Esophagus squamous epithelium (tissue), 5 donors: ENCODE data around the gene GPC5. TPM values are rescaled to one million over a fixed set of nuclear protein-coding genes. Genes with fewer than 3 reads are reported as not detected.

Experiments
- DNase-seq: peaks from one replicate; lab custom pipeline; 2025; lab: John Stamatoyannopoulos, UW
- H3K27ac ChIP-seq, 4 donors: fragments of 200-600 bp; sonication (generic); one replicate each; pipeline ENCODE4 v1.5.1; 2016 to 2019; ENCODE audit warnings: mild to moderate bottlenecking in 1 of 4
- H3K27me3 ChIP-seq, 4 donors: fragments of 200-600 bp; sonication (generic); 1 replicate in 3 of 4; 2 replicates in 1 of 4; pipeline versions ENCODE4 v1.5.1 to v1.6.0; 2017 to 2021; ENCODE audit warnings: antibody characterized with exemption in 1 of 4
- H3K36me3 ChIP-seq, 3 donors: fragments of 200-600 bp; sonication (generic); one replicate each; pipeline ENCODE4 v1.5.1; 2016 to 2019
- H3K4me1 ChIP-seq, 3 donors: fragments of 200-600 bp; sonication (generic); one replicate each; pipeline ENCODE4 v1.5.1; 2017 to 2019
- H3K4me3 ChIP-seq, 4 donors: fragments of 200-600 bp; sonication (generic); 1 replicate in 3 of 4; 2 replicates in 1 of 4; pipeline ENCODE4 v1.5.1; 2016 to 2019; ENCODE audit warnings: mild to moderate bottlenecking in 2 of 4, moderate library complexity in 1 of 4
- H3K9me3 ChIP-seq, 3 donors: fragments of 200-600 bp; sonication (generic); one replicate each; pipeline ENCODE4 v1.5.1; 2016 to 2019
- CTCF ChIP-seq, 6 experiments: fragments of 450-650 bp in 4 of 6; fragments of 200-600 bp in 2 of 6; sonication (generic) in 2 of 6; IDR thresholded peaks; one replicate each; pipeline ENCODE4 v1.5.1; 2016 to 2019; ENCODE audit warnings: antibody characterized with exemption in 6 of 6, mild to moderate bottlenecking in 4 of 6, moderate library complexity in 4 of 6
- POLR2A ChIP-seq, 4 donors: fragments of 450-650 bp; IDR thresholded peaks; one replicate each; pipeline ENCODE4 v1.6.1; 2017; ENCODE audit warnings: antibody characterized with exemption in 4 of 4, mild to moderate bottlenecking in 4 of 4, moderate library complexity in 3 of 4
- WGBS, 2 donors: methylation state at CpG; one replicate each; pipeline ENCODE4 v1.1.5; 2018; 5-methylcytosine and 5-hydroxymethylcytosine counted together
- intact Hi-C: fragments of 100-400 bp; cut with DNase I; formaldehyde crosslinking; loops from one replicate; pipeline ENCODE4 v1.15.0; 2022
- total RNA-seq, 4 donors: library from RNA; depleted of rRNA; stranded (reverse); fragments of >200 nt; gene quantifications; one replicate each; pipeline ENCODE4 v1.1.0, GENCODE V29; 2016
- donor health status: DM: yes; HTN: yes; CAD: no.

The GPC5 gene
- total RNA-seq, 4 donors from 2014 or later: not detected

GRCh38 chr13:91554101-91554500 is 155.7 kb downstream of the GPC5 start:
- Histone ChIP-seq H3K4me3 (no peak overlapping the region), H3K27me3 (no peaks in the 10 kb centered on the region), H3K27ac (no peak overlapping the region), H3K4me1 (no peaks in the 10 kb centered on the region), H3K9me3 (peaks cover 0 to 9% (median 0%) of the 10 kb centered on the region in 3 donors), H3K36me3 (no peaks in the 10 kb centered on the region)
- intact Hi-C loops: no loop called here
- 27 to 57% methylated on average over 1 of the region's 1 CpG for WGBS, 2 donors
- TF ChIP-seq POLR2A (IDR thresholded peaks at IDR 0.05) (no peak), CTCF (IDR thresholded peaks at IDR 0.05) (no peak)
- no peak for DNase-seq

- TF ChIP-seq CTCF (IDR thresholded peaks at IDR 0.05) (no peak), POLR2A (IDR thresholded peaks at IDR 0.05) (no peak)
- Histone ChIP-seq H3K4me3 (no peak overlapping the region), H3K9me3 (peaks cover 0 to 9% (median 0%) of the 10 kb centered on the region in 3 donors), H3K4me1 (no peaks in the 10 kb centered on the region), H3K27ac (no peak overlapping the region), H3K27me3 (no peaks in the 10 kb centered on the region), H3K36me3 (no peaks in the 10 kb centered on the region)
- intact Hi-C loops: no loop called here
- DNase-seq: no peak
- WGBS, 2 donors: 35 to 39% methylated on average over 5 of the region's 5 CpGs
These were observed 159.1 kb downstream of the GPC5 start for GRCh38 chr13:91557328-91558090.

GRCh38 chr13:91563799-91564198 is 165.4 kb downstream of the GPC5 start:
- Histone ChIP-seq H3K4me3 (no peak overlapping the region), H3K27me3 (no peaks in the 10 kb centered on the region), H3K27ac (no peak overlapping the region), H3K9me3 (no peaks in the 10 kb centered on the region), H3K36me3 (no peaks in the 10 kb centered on the region), H3K4me1 (no peaks in the 10 kb centered on the region)
- no peak for DNase-seq
- WGBS, 2 donors: 47 to 51% methylated on average over 5 of the region's 5 CpGs
- intact Hi-C loops: no loop called here
- TF ChIP-seq CTCF (IDR thresholded peaks at IDR 0.05) (no peak), POLR2A (IDR thresholded peaks at IDR 0.05) (no peak)

GRCh38 chr13:91564396-91564795 is 166.0 kb downstream of the GPC5 start:
- intact Hi-C loops: no loop called here
- DNase-seq: no peak
- 59 to 67% methylated on average over 4 of the region's 4 CpGs for WGBS, 2 donors
- TF ChIP-seq CTCF (IDR thresholded peaks at IDR 0.05) (no peak), POLR2A (IDR thresholded peaks at IDR 0.05) (no peak)
- H3K4me3 ChIP-seq: no peak overlapping the region
- no peaks in the 10 kb centered on the region for H3K36me3 ChIP-seq
- no peaks in the 10 kb centered on the region for H3K27me3 ChIP-seq
- no peak overlapping the region for H3K27ac ChIP-seq
- no peaks in the 10 kb centered on the region for H3K4me1 ChIP-seq
- H3K9me3 ChIP-seq: no peaks in the 10 kb centered on the region

GRCh38 chr13:91565296-91565695 is 166.9 kb downstream of the GPC5 start:
- no peaks in the 10 kb centered on the region for H3K4me1 ChIP-seq
- H3K27ac ChIP-seq: no peak overlapping the region
- DNase-seq: no peak
- no peak for TF ChIP-seq CTCF (IDR thresholded peaks at IDR 0.05)
- no peak for TF ChIP-seq POLR2A (IDR thresholded peaks at IDR 0.05)
- no peaks in the 10 kb centered on the region for H3K36me3 ChIP-seq
- no peaks in the 10 kb centered on the region for H3K9me3 ChIP-seq
- WGBS, 2 donors: 83 to 88% methylated on average over 5 of the region's 5 CpGs
- H3K4me3 ChIP-seq: no peak overlapping the region
- intact Hi-C loops: no loop called here
- no peaks in the 10 kb centered on the region for H3K27me3 ChIP-seq
